ENCODE measurements around the gene OPN1MW. TPM values are rescaled to one million over a fixed set of nuclear protein-coding genes. Genes with fewer than 3 reads are reported as not detected.
"Not testable (repeated sequence)": the region's sequence is repeated elsewhere in the genome, so short reads cannot be mapped to it uniquely, and the experiment has no call there.

Gene OPN1MW
- not detected for total RNA-seq

DNA sequence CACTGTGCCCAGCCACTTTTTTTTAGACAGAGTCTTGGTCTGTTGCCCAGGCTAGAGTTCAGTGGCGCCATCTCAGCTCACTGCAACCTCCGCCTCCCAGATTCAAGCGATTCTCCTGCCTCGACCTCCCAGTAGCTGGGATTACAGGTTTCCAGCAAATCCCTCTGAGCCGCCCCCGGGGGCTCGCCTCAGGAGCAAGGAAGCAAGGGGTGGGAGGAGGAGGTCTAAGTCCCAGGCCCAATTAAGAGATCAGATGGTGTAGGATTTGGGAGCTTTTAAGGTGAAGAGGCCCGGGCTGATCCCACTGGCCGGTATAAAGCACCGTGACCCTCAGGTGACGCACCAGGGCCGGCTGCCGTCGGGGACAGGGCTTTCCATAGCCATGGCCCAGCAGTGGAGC, at the start of gene OPN1MW:
TSS of gene OPN1MW (plus strand) at position 301 of the 400 bp plus-strand sequence. CDS start at position 383, 82 bp downstream.
- DNase-seq (ENCODE audit: low spot score in 2 of 2); FAIRE-seq: not testable (repeated sequence)

- FAIRE-seq: no peak
- DNase-seq (ENCODE audit: low spot score in 2 of 2): no peak
These were observed 46.8 kb upstream of the OPN1MW start for GRCh38 chrX:154135458-154136229.

DNA sequence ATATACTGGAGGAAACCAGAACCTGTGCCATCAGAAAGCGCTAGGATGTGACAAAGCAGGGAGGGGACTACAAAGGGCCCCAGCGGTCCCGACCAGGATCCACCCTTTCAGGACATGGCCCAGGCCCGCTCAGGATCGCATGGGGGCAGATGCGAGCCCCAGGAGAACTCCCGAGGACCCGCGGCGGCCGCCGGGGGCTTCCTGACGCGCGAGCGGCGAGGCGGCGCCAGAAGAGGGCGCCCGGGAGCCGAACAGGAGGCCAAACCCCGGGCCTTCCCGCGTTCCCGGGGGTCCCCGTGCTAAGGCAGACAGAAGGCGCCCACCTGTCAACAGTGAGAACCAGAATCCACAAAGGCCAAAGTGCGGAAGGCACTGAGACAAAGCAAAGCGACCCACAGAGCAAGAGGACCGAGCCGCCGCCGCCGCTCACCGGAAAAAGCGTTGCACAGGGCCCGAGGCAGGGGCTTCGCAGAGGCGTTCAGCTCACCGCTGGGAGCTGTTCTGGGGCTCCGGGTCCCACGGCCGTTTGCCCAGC, 45.7 kb upstream of the OPN1MW start:
- no peak for FAIRE-seq
- peak; percentile 50 to 58 for DNase-seq (ENCODE audit: low spot score in 2 of 2)

DNA sequence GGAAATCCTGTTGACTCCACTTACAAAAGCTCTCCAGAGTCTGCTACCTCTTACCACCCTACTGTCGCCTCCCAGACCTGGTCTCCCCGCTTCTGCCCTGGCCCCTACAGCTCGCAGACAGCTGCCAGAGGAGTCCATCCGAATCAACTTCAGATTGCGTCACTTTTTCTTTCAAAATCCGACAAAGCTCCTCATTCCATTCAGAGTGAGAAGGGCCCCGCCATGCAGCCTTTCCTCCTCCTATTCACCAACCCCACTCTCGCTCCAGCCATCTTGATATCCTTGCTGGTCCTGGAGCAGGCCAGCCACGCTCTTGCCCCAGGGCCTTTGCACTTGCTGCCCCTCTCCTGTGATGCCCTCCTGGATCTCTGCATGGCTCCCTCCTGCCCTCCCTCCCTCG, 43.5 kb upstream of the OPN1MW start:
- FAIRE-seq (no peak), DNase-seq (ENCODE audit: low spot score in 2 of 2) (no peak)

GRCh38 chrX:154140206-154140605, 42.2 kb upstream of the OPN1MW start:
- no peak for FAIRE-seq
- DNase-seq (ENCODE audit: low spot score in 2 of 2): no peak

DNA sequence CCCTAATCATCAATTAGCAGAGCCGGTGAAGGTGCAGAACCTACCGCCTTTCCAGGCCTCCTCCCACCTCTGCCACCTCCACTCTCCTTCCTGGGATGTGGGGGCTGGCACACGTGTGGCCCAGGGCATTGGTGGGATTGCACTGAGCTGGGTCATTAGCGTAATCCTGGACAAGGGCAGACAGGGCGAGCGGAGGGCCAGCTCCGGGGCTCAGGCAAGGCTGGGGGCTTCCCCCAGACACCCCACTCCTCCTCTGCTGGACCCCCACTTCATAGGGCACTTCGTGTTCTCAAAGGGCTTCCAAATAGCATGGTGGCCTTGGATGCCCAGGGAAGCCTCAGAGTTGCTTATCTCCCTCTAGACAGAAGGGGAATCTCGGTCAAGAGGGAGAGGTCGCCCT, 41.7 kb upstream of the OPN1MW start:
- no peak for FAIRE-seq
- DNase-seq (ENCODE audit: low spot score in 2 of 2): no peak

DNA sequence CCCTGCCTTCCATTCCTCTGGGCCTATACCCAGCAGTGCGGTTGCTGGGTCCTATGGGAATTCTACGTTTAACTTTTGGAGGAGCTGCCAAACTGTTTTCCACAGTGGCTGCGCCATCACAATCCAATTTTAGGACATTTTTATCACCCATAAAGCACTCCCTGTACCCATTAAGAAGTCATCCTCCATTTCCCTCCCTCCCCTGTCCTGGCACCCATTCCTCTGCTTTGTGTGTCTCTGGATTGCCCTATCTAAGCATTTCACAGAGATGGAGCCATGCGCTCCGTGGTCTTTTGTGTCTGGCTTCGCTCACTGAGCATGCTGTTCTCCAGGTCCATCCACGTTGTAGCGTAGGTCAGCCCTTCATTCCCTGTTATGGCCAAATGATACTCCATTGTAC, 40.0 kb upstream of the OPN1MW start:
- DNase-seq (ENCODE audit: low spot score in 2 of 2): no peak
- no peak for FAIRE-seq

GRCh38 chrX:154142950-154143745, 39.2 kb upstream of the OPN1MW start:
- DNase-seq (ENCODE audit: low spot score in 2 of 2) (no peak), FAIRE-seq (no peak)

DNA sequence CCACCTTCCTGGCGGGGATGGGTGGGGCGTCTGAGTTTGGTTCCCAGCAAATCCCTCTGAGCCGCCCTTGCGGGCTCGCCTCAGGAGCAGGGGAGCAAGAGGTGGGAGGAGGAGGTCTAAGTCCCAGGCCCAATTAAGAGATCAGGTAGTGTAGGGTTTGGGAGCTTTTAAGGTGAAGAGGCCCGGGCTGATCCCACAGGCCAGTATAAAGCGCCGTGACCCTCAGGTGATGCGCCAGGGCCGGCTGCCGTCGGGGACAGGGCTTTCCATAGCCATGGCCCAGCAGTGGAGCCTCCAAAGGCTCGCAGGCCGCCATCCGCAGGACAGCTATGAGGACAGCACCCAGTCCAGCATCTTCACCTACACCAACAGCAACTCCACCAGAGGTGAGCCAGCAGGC, 38.4 kb upstream of the OPN1MW start, which contains the start of gene OPN1LW:
TSS of gene OPN1LW (plus strand) at position 234 of the 400 bp plus-strand sequence. CDS start at position 275, 41 bp downstream.
- not testable (repeated sequence) for FAIRE-seq; DNase-seq (ENCODE audit: low spot score in 2 of 2)

DNA sequence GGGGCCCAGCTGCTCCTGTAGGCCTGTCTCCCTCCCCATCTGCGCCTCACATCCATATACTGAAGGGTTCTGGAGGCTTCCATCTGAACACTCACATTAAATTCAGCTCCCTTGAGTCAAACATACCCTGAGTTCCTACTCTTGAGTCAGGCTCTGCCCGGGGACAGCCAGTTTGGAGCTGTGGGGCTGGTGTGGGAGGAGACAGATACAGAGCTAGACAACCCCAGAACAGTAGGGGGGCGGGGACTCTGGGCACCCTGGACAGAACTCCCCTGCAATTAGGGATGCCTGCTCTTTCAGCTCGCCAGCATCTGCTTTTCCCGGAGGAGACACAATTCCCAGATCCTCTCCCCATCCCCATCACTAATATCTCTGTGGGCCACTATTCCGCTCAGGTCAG, 31.4 kb upstream of the OPN1MW start:
- not testable (repeated sequence) for DNase-seq (ENCODE audit: low spot score in 2 of 2); FAIRE-seq

DNA sequence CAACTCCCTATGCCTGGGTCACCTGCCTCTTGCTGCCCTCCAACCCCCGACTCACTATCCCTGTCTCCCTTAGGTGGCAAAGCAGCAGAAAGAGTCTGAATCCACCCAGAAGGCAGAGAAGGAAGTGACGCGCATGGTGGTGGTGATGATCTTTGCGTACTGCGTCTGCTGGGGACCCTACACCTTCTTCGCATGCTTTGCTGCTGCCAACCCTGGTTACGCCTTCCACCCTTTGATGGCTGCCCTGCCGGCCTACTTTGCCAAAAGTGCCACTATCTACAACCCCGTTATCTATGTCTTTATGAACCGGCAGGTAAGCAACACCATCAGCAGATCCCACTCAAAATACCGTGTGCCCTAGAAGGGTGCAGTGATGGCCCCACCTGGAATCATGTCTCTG, 26.2 kb upstream of the OPN1MW start:
- FAIRE-seq; DNase-seq (ENCODE audit: low spot score in 2 of 2): not testable (repeated sequence)

DNA sequence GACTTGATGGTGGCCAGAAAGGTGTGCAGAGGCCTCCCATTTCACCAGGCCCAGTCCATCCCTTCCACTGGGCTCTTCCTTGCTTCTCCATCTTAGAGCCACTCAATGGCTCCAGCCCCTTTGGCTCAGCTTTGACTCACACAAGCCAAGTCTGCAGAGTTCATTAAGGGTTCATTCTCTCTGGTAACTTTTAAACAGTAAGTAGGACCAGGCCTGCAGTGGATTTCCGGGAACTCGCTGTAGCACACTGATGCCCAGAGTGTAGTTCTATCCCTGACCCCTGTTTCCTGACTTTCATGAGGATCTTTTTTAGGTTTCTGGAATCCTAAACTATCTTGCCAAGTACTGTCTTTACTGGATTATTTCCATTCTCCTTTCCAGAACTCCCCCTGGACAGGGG, 25.2 kb upstream of the OPN1MW start:
- FAIRE-seq; DNase-seq (ENCODE audit: low spot score in 2 of 2): not testable (repeated sequence)

GRCh38 chrX:154159345-154159744, 23.1 kb upstream of the OPN1MW start:
- FAIRE-seq; DNase-seq (ENCODE audit: low spot score in 2 of 2): not testable (repeated sequence)

- not testable (repeated sequence) for FAIRE-seq; DNase-seq (ENCODE audit: low spot score in 2 of 2)
These were observed 17.5 kb upstream of the OPN1MW start for GRCh38 chrX:154164902-154165301.

- not testable (repeated sequence) for FAIRE-seq; DNase-seq (ENCODE audit: low spot score in 2 of 2)
These were observed 14.0 kb upstream of the OPN1MW start for GRCh38 chrX:154168384-154168783.

- not testable (repeated sequence) for FAIRE-seq; DNase-seq (ENCODE audit: low spot score in 2 of 2)
These were observed 9.9 kb upstream of the OPN1MW start for GRCh38 chrX:154172535-154172943.

- FAIRE-seq; DNase-seq (ENCODE audit: low spot score in 2 of 2): not testable (repeated sequence)
These were observed 8.0 kb upstream of the OPN1MW start for GRCh38 chrX:154174356-154174755.

- not testable (repeated sequence) for FAIRE-seq; DNase-seq (ENCODE audit: low spot score in 2 of 2)
These were observed 1.4 kb downstream of the OPN1MW start for GRCh38 chrX:154183794-154184193.

DNA sequence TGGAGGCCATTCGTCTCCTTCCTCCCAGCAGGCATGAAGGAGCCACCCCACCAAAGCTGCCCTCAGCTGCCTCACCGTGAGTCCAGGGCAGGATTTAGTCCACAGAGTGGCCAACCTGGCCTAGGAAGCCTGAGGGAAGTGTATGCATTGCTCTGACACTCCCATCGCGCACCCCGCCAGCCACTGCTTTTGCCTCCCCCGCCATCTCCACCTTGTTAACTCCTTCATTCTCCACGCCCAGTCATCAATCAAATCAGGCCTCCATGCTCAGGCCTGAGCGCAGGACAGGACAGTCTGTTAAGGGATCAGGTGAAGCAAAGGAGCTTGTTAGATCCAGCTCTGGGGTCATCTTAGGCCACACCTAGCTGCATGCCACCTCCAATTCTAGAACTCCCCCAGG, 10.4 kb downstream of the OPN1MW start:
- not testable (repeated sequence) for FAIRE-seq

DNA sequence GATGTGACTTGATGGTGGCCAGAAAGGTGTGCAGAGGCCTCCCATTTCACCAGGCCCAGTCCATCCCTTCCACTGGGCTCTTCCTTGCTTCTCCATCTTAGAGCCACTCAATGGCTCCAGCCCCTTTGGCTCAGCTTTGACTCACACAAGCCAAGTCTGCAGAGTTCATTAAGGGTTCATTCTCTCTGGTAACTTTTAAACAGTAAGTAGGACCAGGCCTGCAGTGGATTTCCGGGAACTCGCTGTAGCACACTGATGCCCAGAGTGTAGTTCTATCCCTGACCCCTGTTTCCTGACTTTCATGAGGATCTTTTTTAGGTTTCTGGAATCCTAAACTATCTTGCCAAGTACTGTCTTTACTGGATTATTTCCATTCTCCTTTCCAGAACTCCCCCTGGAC, 11.9 kb downstream of the OPN1MW start:
- DNase-seq (ENCODE audit: low spot score in 2 of 2); FAIRE-seq: not testable (repeated sequence)

More for the DNA sequence above, 10.4 kb downstream of the OPN1MW start:
- not testable (repeated sequence) for DNase-seq (ENCODE audit: low spot score in 2 of 2)

DNA sequence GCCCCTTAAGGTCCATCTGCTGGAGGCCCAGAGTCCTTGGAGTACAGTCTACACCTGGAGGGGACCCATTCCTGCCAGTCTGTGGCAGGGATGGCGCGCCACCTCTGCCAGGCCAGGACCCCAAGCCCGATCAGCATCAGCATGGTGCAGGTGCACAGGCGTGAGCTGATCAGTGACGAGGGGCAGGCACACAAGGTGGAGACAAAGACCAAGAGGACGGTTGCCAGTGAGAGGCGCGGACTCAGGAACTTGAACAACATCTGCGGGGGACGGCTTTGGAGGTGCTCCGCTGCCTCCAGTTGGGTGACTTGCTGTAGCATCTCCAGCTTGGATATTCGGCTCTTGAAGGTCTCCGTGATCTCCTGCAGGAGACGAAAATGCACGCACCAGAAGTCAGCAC, 14.1 kb downstream of the OPN1MW start:
- DNase-seq (ENCODE audit: low spot score in 2 of 2); FAIRE-seq: not testable (repeated sequence)
